Uterus (tissue), 4 donors: Measurements from ENCODE around the gene SLC25A21. TPM values are rescaled to one million over a fixed set of nuclear protein-coding genes. Genes with fewer than 3 reads are reported as not detected.

Experiments used
- DNase-seq, 2 donors: peaks; one replicate each; pipeline ENCODE4 v3.0.0-alpha.2; 2019 to 2020
- H3K27ac ChIP-seq, 2 donors: fragments of 200-600 bp; sonication (generic); 1 replicate in 1 of 2; 2 replicates in 1 of 2; pipeline ENCODE4 v1.5.1; 2016 to 2018
- H3K27me3 ChIP-seq, 2 donors: fragments of 200-600 bp; sonication (generic); one replicate each; pipeline ENCODE4 v1.5.1; 2018 to 2019; ENCODE audit warnings: control low read depth in 1 of 2
- H3K36me3 ChIP-seq, 2 donors: fragments of 200-600 bp; sonication (generic); one replicate each; pipeline ENCODE4 v1.5.1; 2019; ENCODE audit warnings: control low read depth in 1 of 2
- H3K4me1 ChIP-seq, 2 donors: fragments of 200-600 bp; sonication (generic); one replicate each; pipeline ENCODE4 v1.5.1; 2018 to 2019; ENCODE audit warnings: control low read depth in 1 of 2
- H3K4me3 ChIP-seq, 2 donors: fragments of 200-600 bp; sonication (generic); 1 replicate in 1 of 2; 2 replicates in 1 of 2; pipeline ENCODE4 v1.5.1; 2018 to 2019; ENCODE audit warnings: mild to moderate bottlenecking in 1 of 2
- H3K9me3 ChIP-seq, 2 donors: fragments of 200-600 bp; sonication (generic); one replicate each; pipeline ENCODE4 v1.5.1; 2019; ENCODE audit warnings: control low read depth in 1 of 2
- CTCF ChIP-seq, 4 experiments: fragments of 200-600 bp in 2 of 4; fragments of 450-650 bp in 2 of 4; sonication (generic) in 2 of 4; IDR thresholded peaks; one replicate each; pipeline ENCODE4 v1.5.1; 2016 to 2019; ENCODE audit warnings: antibody characterized with exemption in 4 of 4, mild to moderate bottlenecking in 2 of 4, moderate library complexity in 1 of 4
- POLR2A ChIP-seq, 2 donors: fragments of 450-650 bp; IDR thresholded peaks; one replicate each; pipeline ENCODE4 v1.6.1; 2016; ENCODE audit warnings: antibody characterized with exemption in 2 of 2, mild to moderate bottlenecking in 1 of 2, moderate library complexity in 1 of 2
- intact Hi-C: fragments of 100-400 bp; cut with DNase I; formaldehyde crosslinking; loops from one replicate; pipeline ENCODE4 v1.15.1; 2023; ENCODE audit warnings: low total_unique reads
- total RNA-seq, 4 donors: library from RNA; depleted of rRNA in 3 of 4; stranded (reverse); fragments of >200 nt in 3 of 4; gene quantifications; one replicate each; pipeline versions ENCODE4 v1.1.0 to v1.2.4, GENCODE V29; 2014 to 2023
- donor health status: DM: yes; HTN: yes; CAD: no.

The SLC25A21 gene
- total RNA-seq, 4 donors from 2014 or later = under 0.01 to 3.0 (median 2.0) TPM; not detected in 1

- Histone ChIP-seq H3K9me3 (no peaks in the 10 kb centered on the region), H3K27ac (no peak overlapping the region), H3K4me1 (peaks cover 0 to 14% of the 10 kb centered on the region in 2 donors), H3K4me3 (no peak overlapping the region), H3K36me3 (no peaks in the 10 kb centered on the region), H3K27me3 (peaks cover 9 to 99% of the 10 kb centered on the region in 2 donors)
- DNase-seq = no peak
- TF ChIP-seq CTCF (IDR thresholded peaks at IDR 0.05) = no peak
- TF ChIP-seq POLR2A (IDR thresholded peaks at IDR 0.05) = no peak
- intact Hi-C loops = no loop called here
Measured at GRCh38 chr14:36666416-36667206, 505.8 kb downstream of the SLC25A21 start.

- no peak for TF ChIP-seq POLR2A (IDR thresholded peaks at IDR 0.05)
- TF ChIP-seq CTCF (IDR thresholded peaks at IDR 0.05) = no peak
- intact Hi-C loops = no loop called here
- Histone ChIP-seq H3K4me1 (peaks cover 0 to 16% of the 10 kb centered on the region in 2 donors), H3K27ac (no peak overlapping the region), H3K4me3 (no peak overlapping the region), H3K9me3 (no peaks in the 10 kb centered on the region), H3K27me3 (peaks cover 9 to 99% of the 10 kb centered on the region in 2 donors), H3K36me3 (no peaks in the 10 kb centered on the region)
- DNase-seq = no peak
Measured at GRCh38 chr14:36665887-36666415, 506.5 kb downstream of the SLC25A21 start.

- intact Hi-C loops = no loop called here
- peaks cover 0 to 16% of the 10 kb centered on the region in 2 donors for H3K4me1 ChIP-seq
- no peak for DNase-seq
- no peaks in the 10 kb centered on the region for H3K36me3 ChIP-seq
- TF ChIP-seq POLR2A (IDR thresholded peaks at IDR 0.05) = no peak
- TF ChIP-seq CTCF (IDR thresholded peaks at IDR 0.05) = no peak
- H3K4me3 ChIP-seq = no peak overlapping the region
- H3K27ac ChIP-seq = no peak overlapping the region
- H3K27me3 ChIP-seq = peaks cover 10 to 97% of the 10 kb centered on the region in 2 donors
- no peaks in the 10 kb centered on the region for H3K9me3 ChIP-seq
Measured at GRCh38 chr14:36664322-36665193, 507.8 kb downstream of the SLC25A21 start.

DNA sequence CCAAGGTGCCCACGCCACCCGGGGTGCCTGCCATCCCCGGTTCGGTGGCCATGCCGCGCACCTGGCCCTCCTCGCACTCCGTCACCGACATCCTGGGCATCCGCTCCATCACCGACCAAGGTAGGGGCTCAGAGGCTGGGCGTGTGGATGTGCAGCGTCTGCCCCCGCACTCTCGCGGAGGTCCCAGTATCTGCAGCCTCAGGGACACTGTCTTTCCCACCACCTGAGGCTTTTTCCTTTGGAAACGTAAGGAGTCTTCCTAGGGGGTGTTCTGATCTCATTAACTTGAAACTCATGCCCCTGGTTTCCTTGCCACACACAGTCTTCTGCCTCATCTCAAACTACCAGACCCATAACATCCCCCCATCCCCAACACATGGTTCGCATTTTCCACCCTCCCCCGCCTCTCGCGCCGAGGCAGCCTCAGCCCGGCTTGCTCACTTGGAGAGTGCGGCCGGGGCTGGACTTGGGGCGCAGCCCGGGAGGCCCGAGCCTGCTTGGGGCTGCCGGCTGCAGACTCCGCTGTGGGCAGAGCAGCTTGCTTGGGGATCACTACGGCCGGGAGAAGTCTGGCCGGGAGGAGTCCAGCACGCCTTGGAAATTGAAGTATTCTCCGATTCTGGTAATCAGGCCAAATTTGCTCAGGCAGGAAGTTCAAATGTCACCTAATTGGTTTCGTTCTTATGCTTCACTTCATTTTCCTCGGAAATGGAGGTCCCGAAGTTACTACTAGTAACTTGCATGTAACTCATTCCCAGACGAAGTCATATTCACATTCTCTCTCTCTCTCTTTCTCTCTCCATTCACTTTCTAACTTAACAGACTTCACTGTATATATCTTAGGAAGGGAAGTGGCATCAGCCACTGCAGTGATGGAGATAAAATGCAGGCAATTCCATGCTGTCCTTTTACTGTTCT is 508.7 kb downstream of the SLC25A21 start:
- no peaks in the 10 kb centered on the region for H3K9me3 ChIP-seq
- peak overlapping the region in 1 of 2 donors; percentile 1 for H3K4me3 ChIP-seq
- peaks cover 0 to 16% of the 10 kb centered on the region in 2 donors for H3K4me1 ChIP-seq
- TF ChIP-seq CTCF (IDR thresholded peaks at IDR 0.05) (no peak), POLR2A (IDR thresholded peaks at IDR 0.05) (no peak)
- intact Hi-C loops = no loop called here
- no peak for DNase-seq
- H3K36me3 ChIP-seq = no peaks in the 10 kb centered on the region
- H3K27ac ChIP-seq = no peak overlapping the region
- peaks cover 13 to 96% of the 10 kb centered on the region in 2 donors for H3K27me3 ChIP-seq
